GM19239 (cell line): Measurements from ENCODE around the gene FLT4.

ENCODE experiments used
- DNase-seq: peaks from one replicate; pipeline ENCODE4 v3.0.0; 2011; ENCODE audit warnings: low spot score; ENCODE audit not compliant: insufficient read length
- FAIRE-seq: peaks from 2 replicates; lab custom pipeline; 2011; peaks lifted over from hg19 to GRCh38; lab: Jason Lieb, UNC

Gene FLT4

GRCh38 chr5:180596115-180596667, 53.2 kb downstream of the FLT4 start:
- no peak for DNase-seq
- FAIRE-seq = no peak

- FAIRE-seq (no peak), DNase-seq (no peak)
These were observed 53.9 kb downstream of the FLT4 start for GRCh38 chr5:180595381-180596114.

GRCh38 chr5:180595046-180595379, 54.4 kb downstream of the FLT4 start:
- DNase-seq (no peak), FAIRE-seq (no peak)

- DNase-seq (no peak), FAIRE-seq (no peak)
These were observed 54.9 kb downstream of the FLT4 start for GRCh38 chr5:180594311-180595045.

- FAIRE-seq = no peak
These were observed 55.8 kb downstream of the FLT4 start for GRCh38 chr5:180593446-180594206.

DNA sequence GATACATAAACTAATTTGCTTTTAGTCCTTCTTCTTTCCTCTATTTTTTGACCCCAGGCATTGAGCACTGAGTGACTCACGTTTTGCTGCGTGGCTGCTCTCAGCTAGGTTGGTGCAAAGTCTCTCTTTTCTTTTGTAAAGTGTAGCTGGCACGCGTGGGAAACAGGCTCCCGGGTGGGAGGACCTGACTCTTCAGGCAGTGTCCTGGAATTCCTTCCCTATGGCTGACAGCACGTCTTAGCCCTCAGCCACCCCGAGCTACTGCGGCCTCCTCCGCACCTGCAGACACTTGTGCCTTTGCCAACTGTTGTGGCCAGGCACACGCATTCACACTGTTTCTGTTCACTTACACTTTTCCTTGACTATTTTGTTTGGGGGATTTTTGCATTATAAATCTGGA, 57.2 kb downstream of the FLT4 start:
- no peak for DNase-seq
- no peak for FAIRE-seq

More at GRCh38 chr5:180593446-180594206, 55.8 kb downstream of the FLT4 start:
- DNase-seq = no peak

DNA sequence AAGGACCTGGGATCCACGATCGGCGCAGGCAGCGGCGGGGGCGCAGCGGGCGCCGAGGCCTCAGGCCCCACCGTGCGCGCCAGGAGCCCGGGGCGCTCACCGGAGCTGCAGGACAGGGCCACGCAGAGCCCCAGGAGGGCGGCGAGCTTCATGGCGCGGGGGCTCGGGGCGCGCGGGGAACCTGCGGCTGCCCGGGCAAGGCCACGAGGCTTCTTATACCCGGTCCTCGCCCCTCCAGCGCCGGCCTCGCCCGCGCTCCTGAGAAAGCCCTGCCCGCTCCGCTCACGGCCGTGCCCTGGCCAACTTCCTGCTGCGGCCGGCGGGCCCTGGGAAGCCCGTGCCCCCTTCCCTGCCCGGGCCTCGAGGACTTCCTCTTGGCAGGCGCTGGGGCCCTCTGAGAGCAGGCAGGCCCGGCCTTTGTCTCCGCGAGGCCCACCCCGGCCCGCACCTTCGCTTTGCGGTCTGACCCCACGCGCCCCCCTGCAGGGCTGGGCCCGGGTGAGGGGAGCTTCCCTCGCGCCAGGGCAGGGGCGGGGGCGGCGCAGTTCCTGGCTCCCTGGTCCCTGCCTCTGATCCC, 58.0 kb downstream of the FLT4 start, which contains the start of gene SCGB3A1:
Gene SCGB3A1 (minus strand): TSS at position 189 of the 577 bp plus-strand sequence. CDS start 37 bp downstream, at position 152.
- FAIRE-seq (no peak), DNase-seq (no peak)

GRCh38 chr5:180590543-180591310, 58.7 kb downstream of the FLT4 start:
- no peak for FAIRE-seq
- DNase-seq = no peak

GRCh38 chr5:180589771-180590542, 59.4 kb downstream of the FLT4 start:
- DNase-seq (no peak), FAIRE-seq (no peak)

- no peak for DNase-seq
These were observed 62.5 kb downstream of the FLT4 start for GRCh38 chr5:180586870-180587269.

DNA sequence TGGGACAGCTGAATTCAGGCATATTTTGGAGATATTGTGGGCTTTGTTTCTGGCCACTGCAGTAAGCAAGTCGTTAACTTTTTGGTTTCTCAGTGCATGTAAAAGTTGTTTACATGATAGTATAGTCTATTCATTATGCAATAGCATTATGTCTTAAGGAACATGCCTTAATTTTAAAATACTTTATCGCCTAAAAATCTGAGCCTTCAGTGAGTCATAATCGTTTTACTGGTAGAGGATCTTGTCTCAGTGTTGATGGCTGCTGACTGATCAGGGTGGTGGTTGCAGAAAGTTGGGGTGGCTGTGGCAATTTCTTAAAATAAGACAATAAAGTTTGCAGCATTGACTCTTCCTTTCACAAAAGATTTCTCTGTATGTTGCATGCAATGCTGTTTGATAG, 63.2 kb downstream of the FLT4 start:
- DNase-seq = no peak
- FAIRE-seq = no peak

More at GRCh38 chr5:180586870-180587269, 62.5 kb downstream of the FLT4 start:
- no peak for FAIRE-seq

DNA sequence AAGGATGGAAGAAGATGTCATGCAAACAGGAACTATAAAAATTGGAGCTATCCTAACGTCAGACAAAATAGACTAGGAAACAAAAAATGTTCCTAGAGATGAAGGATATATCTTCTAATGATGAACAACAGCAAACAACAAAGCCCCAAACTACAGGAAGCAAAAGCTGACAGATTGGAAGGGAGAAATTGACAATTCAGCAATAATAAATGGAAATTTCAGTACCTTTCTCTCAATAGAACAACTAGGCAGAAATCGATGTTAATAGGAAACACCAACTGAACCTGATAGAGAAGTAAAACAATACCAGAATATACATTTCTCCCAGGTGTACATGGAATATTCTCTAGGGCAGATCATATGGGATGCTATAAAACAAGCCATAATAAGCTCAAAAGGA, 65.7 kb downstream of the FLT4 start:
- no peak for DNase-seq
- FAIRE-seq = no peak

GRCh38 chr5:180580681-180581080, 68.7 kb downstream of the FLT4 start:
- no peak for DNase-seq
- peak; percentile 35 for FAIRE-seq

GRCh38 chr5:180575571-180575970, 73.8 kb downstream of the FLT4 start:
- FAIRE-seq (no peak), DNase-seq (no peak)

- DNase-seq = no peak
- no peak for FAIRE-seq
These were observed 80.5 kb downstream of the FLT4 start for GRCh38 chr5:180568914-180569313.

GRCh38 chr5:180563994-180564393, 85.4 kb downstream of the FLT4 start:
- no peak for DNase-seq
- peak; percentile 39 for FAIRE-seq

DNA sequence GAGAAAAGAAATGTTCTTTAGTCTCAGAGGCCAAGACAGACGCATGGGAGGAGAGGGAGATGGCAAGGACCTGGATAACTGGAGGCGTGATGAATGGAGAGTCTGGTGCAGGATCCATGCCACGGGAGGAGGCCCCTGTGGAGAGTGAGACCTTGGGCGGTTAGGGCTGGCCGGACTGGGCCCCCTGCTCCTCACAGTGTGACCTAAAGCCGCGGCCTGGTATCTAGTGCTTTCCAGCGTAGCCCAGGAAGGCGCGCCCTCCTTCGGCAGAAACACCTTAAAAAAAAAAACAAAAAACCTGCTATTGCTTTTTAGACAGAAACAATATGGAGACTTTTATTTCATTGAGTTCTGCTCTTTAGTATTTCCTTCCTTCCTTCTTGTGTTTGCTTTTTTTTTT, 91.2 kb downstream of the FLT4 start:
- FAIRE-seq (no peak), DNase-seq (no peak)

DNA sequence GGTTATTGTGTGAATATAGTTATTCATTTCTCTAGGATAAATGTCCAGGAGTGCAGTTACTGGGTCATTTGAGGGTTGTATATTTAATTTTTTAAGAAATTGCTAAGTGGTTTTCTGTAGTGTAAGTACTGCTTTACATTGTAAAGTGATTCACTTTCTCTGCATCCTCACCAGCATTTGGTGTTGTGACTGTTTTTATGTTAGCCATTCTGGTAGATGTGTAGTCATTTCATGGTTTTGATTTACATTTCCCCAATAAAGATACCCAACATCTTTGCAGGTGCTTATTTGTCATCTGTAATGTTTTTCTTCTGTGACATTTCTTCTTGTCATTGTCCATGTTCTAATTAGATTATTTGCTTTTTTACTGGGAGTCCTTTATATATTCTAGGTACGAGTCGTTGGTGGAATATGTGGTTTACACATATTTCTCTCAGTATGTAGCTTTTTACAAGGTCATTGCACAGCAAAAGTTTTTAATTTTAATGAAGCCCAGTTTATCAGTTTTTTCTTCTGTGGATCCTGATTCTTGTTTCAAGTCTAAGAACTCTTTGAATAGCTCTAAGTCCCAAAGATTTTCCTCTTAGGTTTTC, 92.1 kb downstream of the FLT4 start:
- no peak for DNase-seq
- FAIRE-seq = no peak
